HCT116 (cell line): ENCODE measurements around the gene AOPEP. TPM values are rescaled to one million over a fixed set of nuclear protein-coding genes. Genes with fewer than 3 reads are reported as not detected.

Source experiments
- ATAC-seq: fragments of 200-7000 bp; cut with Tn5 transposase; 2 replicates; pipeline ENCODE4 v1.9.1; 2020; ENCODE audit warnings: mild to moderate bottlenecking, moderate library complexity
- BruUV-seq: library from RNA; stranded (reverse); fragments of 400-500 nt; replicated peaks from 2 replicates; lab custom pipeline; 2021; lab: Mats Ljungman, UMichigan
- CTCF ChIA-PET: fragments of 300-600 bp; sonication (Branson Sonifier 250); formaldehyde crosslinking; loops from one replicate; lab custom pipeline; 2021; ENCODE audit warnings: antibody characterized with exemption; lab: Charles Lee
- POLR2A ChIA-PET: fragments of 300-600, 350-600 bp; sonication (Branson Sonifier 250); formaldehyde crosslinking; loops from one replicate; lab custom pipeline; 2021; ENCODE audit warnings: antibody characterized with exemption; lab: Charles Lee
- RAD21 ChIA-PET, 2 experiments: fragments of 300-600 bp; sonication (Branson Sonifier 250); formaldehyde crosslinking; loops; one replicate each; lab custom pipeline; 2023; ENCODE audit warnings: low total read pairs in 2 of 2; ENCODE audit not compliant: uncharacterized antibody in 2 of 2, unreplicated experiment in 2 of 2, low non-redundant PET in 1 of 2; lab: Charles Lee
- DNase-seq: peaks from one replicate; pipeline ENCODE4 v3.0.0-alpha.2; 2010; ENCODE audit warnings: low read depth, low spot score
- H2AFZ ChIP-seq: fragments of 200-600 bp; shearing (Covaris generic), sonication (generic); 2 replicates; pipeline ENCODE4 v1.6.1; 2017; ENCODE audit warnings: low read depth, mixed run types, mixed read lengths, antibody characterized with exemption, low read length; ENCODE audit not compliant: poor library complexity, severe bottlenecking
- H3K27ac ChIP-seq: 2 replicates; pipeline ENCODE4 v1.5.1; 2012; ENCODE audit warnings: low read depth, low read length
- H3K27me3 ChIP-seq: fragments of 200-600 bp; sonication (generic); 2 replicates; pipeline ENCODE4 v1.6.1; 2016; ENCODE audit warnings: mixed run types, low read length, mixed read lengths; ENCODE audit not compliant: insufficient read depth
- H3K36me3 ChIP-seq, 2 experiments: fragments of 200-500 bp in 1 of 2; fragments of 200-600 bp in 1 of 2; sonication (Bioruptor generic) in 1 of 2; sonication (generic) in 1 of 2; 2 replicates each; pipeline versions ENCODE4 v1.5.1 to v1.6.1; 2014 to 2016; ENCODE audit warnings: low read length in 2 of 2, inconsistent platforms in 1 of 2, mixed read lengths in 1 of 2, mixed run types in 1 of 2; ENCODE audit not compliant: insufficient read depth in 2 of 2, control insufficient read depth in 1 of 2
- H3K4me1 ChIP-seq, 2 experiments: fragments of 200-600 bp in 1 of 2; sonication (generic) in 1 of 2; 2 replicates each; pipeline versions ENCODE4 v1.5.1 to v1.6.1; 2012 to 2017; ENCODE audit warnings: low read length in 2 of 2, inconsistent platforms in 1 of 2, mild to moderate bottlenecking in 1 of 2, mixed read lengths in 1 of 2, mixed run types in 1 of 2, moderate library complexity in 1 of 2; ENCODE audit not compliant: insufficient read depth in 2 of 2, control insufficient read depth in 1 of 2
- H3K4me2 ChIP-seq: fragments of 200-600 bp; sonication (generic); 2 replicates; pipeline ENCODE4 v1.6.1; 2017; ENCODE audit warnings: mixed run types, low read length, mixed read lengths
- H3K4me3 ChIP-seq, 2 experiments: fragments of 200-600 bp in 1 of 2; sonication (generic) in 1 of 2; replicated peaks in 1 of 2; 2 replicates each; pipeline ENCODE4 v1.5.1; 2011 to 2016; ENCODE audit warnings: low read length in 2 of 2, control low read depth in 1 of 2, low read depth in 1 of 2, mild to moderate bottlenecking in 1 of 2, mixed read lengths in 1 of 2, mixed run types in 1 of 2
- H3K79me2 ChIP-seq: fragments of 200-600 bp; sonication (generic); 2 replicates; pipeline ENCODE4 v1.6.1; 2017; ENCODE audit warnings: mild to moderate bottlenecking, mixed run types, low read length, moderate library complexity, mixed read lengths; ENCODE audit not compliant: insufficient read depth
- H3K9ac ChIP-seq: fragments of 200-600 bp; sonication (generic); 2 replicates; pipeline ENCODE4 v1.6.1; 2016; ENCODE audit warnings: low read length, mixed read lengths
- H3K9me2 ChIP-seq: fragments of 200-600 bp; sonication (generic), shearing (Covaris generic); 2 replicates; pipeline ENCODE4 v1.6.1; 2017; ENCODE audit warnings: mixed run types, mild to moderate bottlenecking, moderate library complexity; ENCODE audit not compliant: insufficient read depth
- H3K9me3 ChIP-seq, 2 experiments: fragments of 200-500 bp in 1 of 2; fragments of 200-600 bp in 1 of 2; sonication (Bioruptor generic) in 1 of 2; sonication (generic) in 1 of 2; 2 replicates each; pipeline ENCODE4 v1.6.1; 2014 to 2017; ENCODE audit warnings: low read length in 2 of 2, mixed read lengths in 2 of 2, inconsistent platforms in 1 of 2, low read depth in 1 of 2, mild to moderate bottlenecking in 1 of 2, mixed run types in 1 of 2, moderate library complexity in 1 of 2; ENCODE audit not compliant: control insufficient read depth in 1 of 2, insufficient read depth in 1 of 2
- H4K20me1 ChIP-seq: fragments of 200-600 bp; sonication (generic), shearing (Covaris generic); 2 replicates; pipeline ENCODE4 v1.6.1; 2017; ENCODE audit warnings: mixed run types, mild to moderate bottlenecking, moderate library complexity; ENCODE audit not compliant: insufficient read depth
- ATF3 ChIP-seq: IDR thresholded peaks from 2 replicates; pipeline ENCODE4 v1.6.1; 2012
- CEBPB ChIP-seq: IDR thresholded peaks from 2 replicates; pipeline ENCODE4 v1.6.1; 2012; ENCODE audit warnings: low read depth
- CTCF ChIP-seq, 3 experiments: fragments of 200-600 bp in 1 of 3; sonication (generic) in 1 of 3; IDR thresholded peaks in 2 of 3; conservative IDR thresholded peaks in 1 of 3; 2 replicates each; pipeline ENCODE4 v1.5.1; 2012 to 2017; ENCODE audit warnings: low read depth in 2 of 3, low read length in 2 of 3, antibody characterized with exemption in 1 of 3, borderline replicate concordance in 1 of 3, control low read depth in 1 of 3, mild to moderate bottlenecking in 1 of 3, mixed read lengths in 1 of 3, mixed run types in 1 of 3, moderate library complexity in 1 of 3; ENCODE audit not compliant: insufficient read depth in 1 of 3
- EGR1 ChIP-seq: IDR thresholded peaks from 2 replicates; pipeline ENCODE4 v1.6.1; 2012; ENCODE audit warnings: low read depth
- EZH2 ChIP-seq: fragments of 200-600 bp; sonication (generic); IDR thresholded peaks from 2 replicates; pipeline ENCODE4 v1.6.1; 2017; ENCODE audit warnings: antibody characterized with exemption, mixed run types
- EZH2phosphoT487 ChIP-seq: fragments of 200-600 bp; IDR thresholded peaks from 2 replicates; pipeline ENCODE4 v1.6.1; 2018; ENCODE audit warnings: antibody characterized with exemption, borderline replicate concordance
- FOSL1 ChIP-seq: IDR thresholded peaks from 2 replicates; pipeline ENCODE4 v1.6.1; 2012; ENCODE audit warnings: low read depth
- JUND ChIP-seq: IDR thresholded peaks from 2 replicates; pipeline ENCODE4 v1.6.1; 2012
- MAX ChIP-seq: IDR thresholded peaks from 2 replicates; pipeline ENCODE4 v1.6.1; 2012
- POLR2A ChIP-seq: IDR thresholded peaks from 2 replicates; pipeline ENCODE4 v1.7.0; 2011; ENCODE audit warnings: borderline replicate concordance; ENCODE audit not compliant: insufficient read depth, insufficient read length; ENCODE audit errors: extremely low read depth
- POLR2AphosphoS5 ChIP-seq: IDR thresholded peaks from 2 replicates; pipeline ENCODE4 v1.6.1; 2011; ENCODE audit warnings: mild to moderate bottlenecking, low read depth, low read length, moderate library complexity
- REST ChIP-seq: IDR thresholded peaks from 2 replicates; pipeline ENCODE4 v1.6.1; 2012; ENCODE audit warnings: low read depth
- SP1 ChIP-seq: IDR thresholded peaks from 2 replicates; pipeline ENCODE4 v1.6.1; 2012; ENCODE audit warnings: low read depth
- SRF ChIP-seq: IDR thresholded peaks from 2 replicates; pipeline ENCODE4 v1.6.1; 2012; ENCODE audit warnings: low read depth
- YY1 ChIP-seq: IDR thresholded peaks from 2 replicates; pipeline ENCODE4 v1.6.1; 2011; ENCODE audit warnings: low read length, low read depth, moderate library complexity, mild to moderate bottlenecking; ENCODE audit not compliant: insufficient replicate concordance; ENCODE audit errors: extremely low read depth
- ZBTB33 ChIP-seq: IDR thresholded peaks from 2 replicates; pipeline ENCODE4 v1.6.1; 2011; ENCODE audit warnings: mild to moderate bottlenecking, low read length, moderate library complexity; ENCODE audit not compliant: insufficient replicate concordance; ENCODE audit errors: extremely low read depth
- intact Hi-C: fragments of 100-400 bp; cut with micrococcal nuclease; formaldehyde crosslinking; loops from 2 replicates; pipeline ENCODE4 v1.10.0; 2022
- total RNA-seq: library from RNA; stranded (reverse); gene quantifications from one replicate; pipeline ENCODE4 v1.2.1, GENCODE V29; 2021; ENCODE audit not compliant: unreplicated experiment

The AOPEP gene
- total RNA-seq, 1 experiment from 2014 or later, result 15.1 TPM

GRCh38 chr9:94740145-94740840, 13.8 kb downstream of the AOPEP start:
- ATAC-seq (no peak), DNase-seq (no peak)
- no peaks in the 10 kb centered on the region for H4K20me1 ChIP-seq
- no peak overlapping the region for H3K4me2 ChIP-seq
- no peaks in the 10 kb centered on the region for H3K27me3 ChIP-seq
- ChIA-PET POLR2A (interaction anchor here (0.6 kb wide), 2 partner anchors 71 to 217 kb away, joined by 3 to 5 read pairs; no protein-coding TSS in a partner anchor), RAD21 (no interaction called here), CTCF (no interaction called here)
- peaks cover 32% of the 10 kb centered on the region for H3K79me2 ChIP-seq
- H3K36me3 ChIP-seq, result no peaks in the 10 kb centered on the region
- H2AFZ ChIP-seq, result no peak overlapping the region
- H3K9me2 ChIP-seq, result no peaks in the 10 kb centered on the region
- H3K4me3 ChIP-seq, result no peak overlapping the region
- no TSS peak for BruUV-seq
- no peak overlapping the region for H3K9ac ChIP-seq
- intact Hi-C loops, result no loop called here
- H3K27ac ChIP-seq, result no peak overlapping the region
- H3K9me3 ChIP-seq, result no peaks in the 10 kb centered on the region
- no peaks in the 10 kb centered on the region for H3K4me1 ChIP-seq
- TF ChIP-seq ZBTB33, result no peak
- no peak for TF ChIP-seq JUND
- no peak for TF ChIP-seq SP1
- TF ChIP-seq MAX, result no peak
- no peak for TF ChIP-seq FOSL1
- TF ChIP-seq CEBPB, result no peak
- no peak for TF ChIP-seq POLR2A
- TF ChIP-seq POLR2AphosphoS5, result no peak
- no peak for TF ChIP-seq CTCF (IDR thresholded peaks at IDR 0.05 in 2 of 3, conservative IDR thresholded peaks at IDR 0.05 in 1 of 3; ENCODE audit: borderline replicate concordance in 1 of 3, insufficient read depth in 1 of 3, low read depth in 2 of 3, low read length in 2 of 3)
- TF ChIP-seq EZH2, result no peak
- no peak for TF ChIP-seq EZH2phosphoT487
- TF ChIP-seq ATF3, result no peak
- TF ChIP-seq SRF, result no peak
- TF ChIP-seq REST, result no peak
- TF ChIP-seq YY1, result no peak
- no peak for TF ChIP-seq EGR1
- TF ChIP-seq, all 23 proteins: peak for 0
